GM19467 (cell line): Measurements from ENCODE around the gene SLC1A2.

ENCODE experiments used
- ATAC-seq: cut with Tn5 transposase; IDR thresholded peaks from one replicate; pipeline ENCODE4 v1.9.1; 2021; ENCODE audit warnings: mild to moderate bottlenecking, moderate library complexity; ENCODE audit not compliant: unreplicated experiment

The SLC1A2 gene

DNA sequence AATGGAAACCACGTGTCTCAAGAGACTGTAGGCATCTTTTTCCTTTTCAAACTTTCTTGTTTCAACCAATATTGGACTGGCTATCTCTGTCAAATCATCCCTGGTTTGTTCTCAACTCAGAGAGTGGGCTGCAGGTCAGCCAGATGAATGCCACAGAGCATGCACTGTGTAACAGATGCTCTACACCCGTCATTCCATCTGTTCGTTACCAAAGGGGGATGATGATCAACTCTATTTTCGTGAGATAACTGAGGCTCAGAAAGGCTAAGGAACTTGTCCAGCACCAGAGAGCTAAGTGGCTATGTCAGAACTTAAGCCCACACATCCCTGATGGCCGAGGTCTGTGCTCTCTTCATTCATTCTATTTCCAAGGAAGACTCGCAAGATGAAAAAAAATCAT lies 42.1 kb downstream of the SLC1A2 start:
- ATAC-seq: no peak

DNA sequence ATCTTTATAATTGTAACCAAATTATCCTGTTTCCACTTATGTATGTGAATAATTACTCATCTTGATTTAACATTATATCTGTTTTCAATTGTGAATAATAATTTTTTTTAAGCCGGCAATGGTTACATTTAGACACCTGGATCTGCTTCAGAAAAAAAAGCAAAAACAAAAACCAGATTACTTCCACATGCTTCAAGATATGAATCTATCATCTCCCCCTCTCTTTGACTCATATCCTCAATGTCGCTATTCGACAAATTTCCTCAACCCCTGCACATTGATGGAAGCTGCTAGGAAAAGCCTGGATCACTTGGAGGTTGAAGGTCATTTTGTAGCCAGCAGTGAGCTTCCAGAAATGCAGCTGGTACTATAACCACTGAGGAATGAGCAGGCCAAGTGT lies 42.7 kb downstream of the SLC1A2 start:
- ATAC-seq: no peak

DNA sequence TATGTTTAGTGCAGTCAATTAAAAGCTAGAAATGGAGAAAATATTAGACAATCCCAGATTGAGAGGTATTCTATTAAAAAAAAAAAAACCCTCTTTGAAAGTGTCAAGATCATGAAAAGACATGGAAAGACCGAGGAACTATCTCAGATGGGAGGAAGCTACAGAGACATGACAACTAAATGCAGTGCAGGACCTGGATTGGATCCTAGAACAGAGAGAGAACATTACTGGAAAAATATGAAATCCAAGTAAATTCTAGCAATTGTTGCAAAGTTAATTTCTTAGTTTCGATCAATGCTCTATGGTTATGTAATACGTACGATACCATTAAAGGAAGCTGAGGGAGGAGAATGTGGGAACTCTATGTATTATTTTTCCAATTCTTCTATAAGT lies 43.2 kb downstream of the SLC1A2 start:
- no peak for ATAC-seq

- ATAC-seq: no peak
These were observed 43.8 kb downstream of the SLC1A2 start for GRCh38 chr11:35375332-35376117.

DNA sequence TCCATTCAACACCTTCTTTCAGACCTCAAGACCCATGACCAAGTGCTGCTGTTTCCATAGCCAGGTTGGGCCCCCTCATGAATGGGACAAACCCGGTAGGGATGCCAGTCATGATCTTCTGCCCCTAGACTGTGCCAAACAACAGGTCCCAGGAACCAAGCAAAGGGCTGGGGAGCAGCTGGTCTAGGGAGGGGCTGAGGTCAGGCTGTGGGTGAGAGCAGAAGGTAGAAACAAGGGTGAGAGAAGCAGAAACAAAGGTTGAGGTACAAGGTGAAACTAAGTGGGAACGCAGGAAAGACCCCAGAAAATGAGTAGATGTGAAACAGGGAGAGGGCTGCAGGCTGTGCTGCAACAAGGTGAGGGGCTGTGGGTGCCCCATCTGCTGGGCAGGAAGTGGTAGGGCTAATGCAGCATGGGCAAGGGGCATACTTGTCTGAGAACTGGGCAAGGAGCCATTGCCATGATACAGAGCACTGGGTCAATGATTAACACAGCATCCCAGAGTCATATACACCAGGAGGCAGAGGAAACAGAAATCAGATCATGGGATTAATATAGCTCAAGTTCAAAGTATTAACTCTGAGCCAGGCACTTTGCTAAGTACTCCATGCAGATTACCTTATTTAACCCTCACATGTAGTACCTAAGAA lies 45.9 kb downstream of the SLC1A2 start:
- no peak for ATAC-seq

DNA sequence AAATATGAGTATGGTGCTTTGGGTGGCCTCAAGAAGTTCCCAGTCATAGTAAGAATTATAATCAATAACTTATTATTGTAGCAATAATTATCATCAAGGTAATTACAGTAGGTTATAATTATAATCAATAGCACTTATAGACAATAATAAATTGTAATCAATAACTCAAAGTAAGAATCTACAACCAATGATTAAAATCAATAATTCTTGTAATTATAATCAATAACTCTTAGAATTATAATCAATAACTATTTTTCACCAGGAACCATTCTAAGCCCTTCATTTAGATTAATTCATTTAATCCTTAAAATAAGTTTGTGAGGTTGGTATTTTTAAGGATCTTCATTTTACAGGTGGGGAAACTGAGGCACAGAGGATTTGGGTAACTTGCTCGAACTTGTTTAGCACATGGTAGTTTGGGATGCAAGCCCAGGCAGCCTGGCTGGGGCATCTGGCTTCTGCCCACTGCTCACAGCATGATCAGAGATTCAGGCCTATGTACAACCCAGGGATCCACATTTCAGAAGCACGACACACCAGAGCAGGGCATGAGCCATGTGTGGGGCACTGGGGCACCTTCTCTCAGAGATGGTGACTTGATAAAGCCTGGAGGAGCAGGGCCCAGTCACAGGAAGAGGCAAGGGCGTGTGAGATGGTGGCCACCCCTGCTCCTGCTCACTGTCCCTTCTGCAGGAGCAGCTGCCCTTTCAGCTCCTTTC lies 46.6 kb downstream of the SLC1A2 start:
- ATAC-seq: no peak

DNA sequence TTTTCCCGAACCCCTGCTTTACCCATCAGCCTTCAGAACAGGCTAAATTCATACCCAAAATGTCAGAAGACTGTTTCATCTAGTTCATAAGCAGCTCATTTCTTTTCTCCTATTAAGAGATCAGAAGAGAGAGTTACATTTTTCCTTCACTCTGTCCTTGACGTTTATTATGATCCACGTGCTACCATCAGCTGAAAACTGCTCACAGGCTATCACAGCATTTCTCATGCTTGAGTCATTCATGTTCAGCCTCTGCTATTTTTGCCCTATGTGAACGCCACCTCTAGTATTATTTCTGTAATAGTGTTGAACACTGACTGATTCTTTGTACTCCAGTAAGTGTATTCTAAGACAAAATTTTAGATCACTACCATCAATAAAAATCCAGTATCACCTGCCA lies 51.9 kb downstream of the SLC1A2 start:
- ATAC-seq: no peak

DNA sequence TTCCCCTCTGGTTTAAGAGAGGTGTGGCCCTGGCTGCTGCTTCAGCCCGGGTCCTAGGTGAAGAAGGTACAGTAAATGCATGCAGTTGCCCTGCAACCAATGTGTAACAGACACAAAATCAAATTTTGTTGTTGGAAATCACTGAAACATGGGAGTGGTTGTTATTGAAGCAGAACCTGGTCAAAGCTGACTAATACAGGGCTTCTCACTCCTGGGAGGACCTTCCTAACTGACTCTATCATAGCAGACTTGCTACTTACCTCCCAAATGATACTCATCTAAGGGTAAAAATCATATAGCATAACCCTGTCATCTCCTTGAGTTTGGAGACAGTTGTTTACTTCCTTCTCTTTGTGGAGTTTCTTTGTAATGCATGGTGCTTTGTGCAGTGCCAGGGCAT lies 52.6 kb downstream of the SLC1A2 start:
- ATAC-seq: no peak

DNA sequence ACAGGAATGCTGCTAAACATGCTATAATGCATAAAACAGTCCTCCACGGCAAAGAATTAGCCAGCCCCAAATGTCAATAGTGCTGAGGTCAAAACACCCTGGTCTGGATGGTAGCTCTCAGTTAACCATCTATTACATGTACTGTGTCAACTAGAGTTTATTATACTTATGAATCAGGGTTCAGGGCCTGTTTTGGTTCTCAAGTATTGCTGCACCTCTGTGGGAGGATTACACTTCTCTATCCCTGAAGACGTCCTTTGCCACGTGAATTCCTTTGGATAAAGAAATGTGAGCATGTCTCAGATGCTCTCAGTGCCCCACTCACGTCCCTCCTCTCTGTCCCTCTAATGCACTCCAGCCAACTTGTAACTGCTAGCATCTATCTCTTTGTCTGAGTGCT lies 53.4 kb downstream of the SLC1A2 start:
- no peak for ATAC-seq

DNA sequence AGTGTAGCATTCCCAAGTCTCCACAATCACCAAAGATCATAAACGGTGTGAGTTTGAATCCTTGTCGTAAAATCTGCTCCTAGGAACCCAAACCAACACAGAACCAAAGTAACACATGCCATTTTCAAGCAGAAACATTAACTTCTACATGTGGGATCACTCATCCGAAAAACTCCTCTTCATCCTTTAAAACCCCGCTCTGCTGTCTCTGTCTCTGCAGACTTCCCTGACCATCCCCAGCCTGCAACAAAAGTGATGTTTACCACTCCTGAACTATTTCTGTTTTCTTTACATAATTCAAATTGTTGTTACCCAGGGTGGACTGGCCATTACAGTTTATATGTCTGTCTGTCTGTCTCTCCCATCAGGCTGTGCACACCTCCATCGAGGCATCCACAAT lies 54.0 kb downstream of the SLC1A2 start:
- ATAC-seq: no peak

DNA sequence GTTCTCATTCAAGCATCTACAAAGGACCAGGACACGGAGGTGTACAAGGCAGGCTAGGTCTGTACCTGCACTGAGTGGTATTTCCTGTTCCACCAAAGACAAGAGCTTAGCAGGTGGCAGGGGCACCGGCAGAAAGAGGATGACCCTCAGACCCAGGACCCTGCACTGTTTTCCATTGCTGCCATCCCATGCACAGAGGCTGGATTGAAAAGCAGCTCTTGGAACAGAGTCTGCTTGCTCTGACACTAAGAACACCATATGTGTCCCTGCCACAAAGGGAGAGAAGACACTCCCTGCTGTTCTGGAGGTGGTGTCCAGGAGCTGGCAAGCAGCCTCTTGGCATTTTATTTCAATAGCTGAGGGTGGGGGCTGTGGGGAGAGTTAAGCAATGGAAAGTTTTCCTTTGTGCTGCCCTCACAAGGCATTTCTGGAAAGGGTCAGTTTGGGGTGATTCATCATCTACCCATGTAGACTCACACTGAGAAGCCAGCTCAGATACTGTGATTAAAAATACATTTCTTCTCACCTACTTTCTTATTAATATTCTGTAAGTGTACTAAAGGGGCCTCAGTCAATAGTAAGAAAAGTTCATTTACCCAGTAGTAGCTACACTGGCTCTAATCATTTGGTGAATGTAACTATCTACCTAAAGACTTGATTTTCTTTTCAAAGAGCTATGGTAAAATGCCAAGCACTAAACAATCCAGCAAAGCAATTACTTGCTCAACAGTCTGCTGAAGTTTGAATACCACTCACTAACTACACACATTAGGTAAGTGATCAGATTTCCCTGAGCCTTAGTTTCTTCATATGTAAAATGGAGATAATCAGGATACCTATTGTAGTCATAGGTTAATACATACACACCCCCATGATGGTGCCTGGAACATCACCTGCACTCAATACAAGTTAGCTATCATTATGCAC lies 55.2 kb downstream of the SLC1A2 start:
- ATAC-seq: no peak

DNA sequence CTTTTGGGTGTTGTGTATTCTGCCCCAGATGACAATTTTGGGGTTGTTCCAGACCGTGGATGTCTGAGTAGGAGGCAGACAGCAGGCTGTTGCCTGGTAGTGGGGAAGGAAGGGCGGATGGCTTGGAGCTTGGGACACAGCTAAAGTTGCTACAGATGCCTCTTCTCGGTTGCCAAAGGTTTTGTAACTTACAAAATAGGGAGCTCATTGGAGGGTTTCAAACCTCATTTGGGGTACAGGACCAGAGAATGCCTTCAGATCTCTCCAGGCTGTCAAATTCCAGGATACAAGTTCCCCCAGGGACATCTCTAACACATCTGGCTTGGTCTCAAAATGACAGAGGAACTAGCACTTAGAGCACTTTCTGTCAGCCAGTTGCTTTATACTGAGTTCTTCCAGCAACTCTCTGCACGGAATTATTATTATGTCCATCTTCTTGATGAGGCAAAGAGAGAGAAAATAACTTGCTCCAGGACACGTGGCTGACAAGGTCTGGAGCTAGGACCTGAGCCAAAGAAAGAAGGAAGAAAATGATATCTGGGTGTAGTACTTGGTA lies 56.0 kb downstream of the SLC1A2 start:
- no peak for ATAC-seq

DNA sequence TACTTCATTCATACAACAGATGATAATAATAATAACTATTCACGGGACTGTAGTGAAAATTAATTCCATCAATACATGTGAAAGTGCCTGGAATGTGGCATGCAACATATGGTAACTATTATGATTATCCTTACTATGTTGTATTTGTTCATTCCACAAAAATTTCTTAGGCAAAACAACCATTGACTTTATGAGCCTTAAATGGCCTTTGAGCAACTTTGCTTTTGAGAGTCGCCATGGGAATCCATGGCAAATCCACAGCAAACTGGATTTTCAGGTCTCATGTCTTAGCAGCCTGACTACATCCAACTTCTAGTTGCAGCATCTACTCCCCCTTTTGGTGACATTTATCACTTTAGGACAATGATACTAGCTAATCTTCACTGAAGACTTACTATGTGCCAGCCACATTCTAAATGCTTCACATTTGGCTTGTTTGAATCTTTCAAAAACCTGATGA lies 56.8 kb downstream of the SLC1A2 start:
- ATAC-seq: no peak

DNA sequence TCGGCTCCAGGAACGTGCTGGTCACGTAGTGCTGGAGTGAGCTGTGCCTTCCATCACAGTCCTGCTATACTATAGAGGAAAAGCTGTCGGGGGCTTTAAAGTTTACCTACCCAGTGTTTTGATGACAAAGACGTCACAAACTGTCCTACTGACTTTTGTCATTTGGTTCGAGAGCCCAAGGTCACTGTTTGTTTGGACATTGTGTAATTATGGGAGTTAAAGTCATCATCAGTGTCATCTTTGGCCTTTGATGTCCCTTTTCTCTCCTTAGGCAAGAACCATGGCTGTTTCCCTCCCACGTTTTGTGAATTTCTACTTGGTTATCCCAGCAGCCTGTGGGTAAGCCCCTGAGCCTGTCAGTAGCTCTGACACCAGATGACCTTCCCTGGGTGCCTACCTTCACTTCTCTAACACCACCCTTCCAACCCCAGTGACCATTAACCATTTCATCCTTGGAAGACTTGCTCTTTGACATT lies 59.3 kb downstream of the SLC1A2 start:
- no peak for ATAC-seq

- no peak for ATAC-seq
These were observed 59.9 kb downstream of the SLC1A2 start for GRCh38 chr11:35359321-35360054.

DNA sequence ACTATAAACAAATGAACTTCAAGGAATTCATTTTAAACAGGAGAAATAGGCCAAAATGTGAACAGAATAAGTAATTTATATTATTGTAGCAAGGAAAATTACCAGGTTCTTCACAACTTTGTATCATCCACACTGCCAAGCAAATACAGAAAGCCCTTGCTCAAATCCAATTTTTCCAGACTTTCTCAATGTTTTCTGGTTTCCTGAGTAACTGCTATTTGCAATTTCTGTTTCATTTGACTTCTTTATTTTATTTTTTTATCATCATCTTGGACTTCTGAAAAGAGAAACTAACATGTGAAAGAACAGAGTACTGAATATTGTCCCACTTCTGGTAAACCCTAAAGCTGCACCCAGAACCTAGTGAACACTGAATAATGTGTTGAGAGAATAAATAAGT lies 61.0 kb downstream of the SLC1A2 start:
- ATAC-seq: no peak

DNA sequence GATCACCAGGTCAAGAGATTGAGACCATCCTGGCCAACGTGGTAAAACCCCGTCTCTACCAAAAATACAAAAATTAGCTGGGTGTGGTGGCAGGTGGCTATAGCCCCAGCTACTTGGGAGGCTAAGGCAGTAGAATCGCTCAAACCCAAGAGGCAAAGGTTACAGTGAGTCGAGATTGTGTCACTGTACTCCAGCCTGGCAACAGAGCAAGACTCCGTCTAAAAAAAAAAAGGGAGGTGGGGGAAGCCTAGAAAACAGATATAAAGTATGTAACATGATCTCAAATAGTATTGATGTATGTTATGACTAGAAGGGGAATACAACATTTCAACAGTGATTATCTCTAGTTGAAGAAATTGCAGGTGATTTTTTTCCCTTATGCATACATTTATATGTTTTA lies 61.4 kb downstream of the SLC1A2 start:
- ATAC-seq: no peak

DNA sequence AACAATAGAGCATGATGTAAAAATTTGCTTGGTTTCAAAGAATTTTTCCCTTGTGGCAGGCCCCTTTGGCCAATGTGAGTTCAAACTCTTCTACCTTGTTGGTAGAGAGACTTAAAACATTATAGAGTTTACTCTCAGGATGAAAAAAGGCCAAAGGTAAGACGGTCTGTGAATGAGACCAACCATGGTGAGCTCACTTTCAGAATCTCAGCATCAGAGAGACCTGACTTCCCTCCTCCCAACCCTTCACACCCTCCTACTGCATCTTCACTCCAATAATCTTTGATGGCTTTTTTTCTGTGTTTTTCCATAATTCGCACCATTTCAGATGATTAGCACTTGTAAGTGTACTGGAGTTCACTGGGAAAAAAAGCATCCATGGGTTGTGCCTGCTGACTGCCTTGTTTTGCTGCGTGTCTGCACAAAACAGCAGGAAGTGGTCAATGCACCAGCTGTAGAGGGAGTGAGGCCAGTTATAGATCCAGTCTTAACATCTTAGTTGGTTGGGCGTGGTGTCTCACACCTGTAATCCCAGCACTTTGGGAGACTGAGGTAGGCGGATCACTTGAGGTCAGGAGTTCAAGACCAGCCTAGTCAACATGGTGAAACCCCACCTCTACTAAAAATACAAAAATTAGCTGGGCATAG lies 64.1 kb downstream of the SLC1A2 start:
- ATAC-seq: no peak

- ATAC-seq: no peak
These were observed 64.7 kb downstream of the SLC1A2 start for GRCh38 chr11:35354644-35355043.
